HepG2 (cell line): ENCODE results near the gene WDR27.

Experiments used
- CHD4 ChIP-seq: fragments of 200-600 bp; sonication (generic); IDR thresholded peaks from 2 replicates; pipeline ENCODE4 v1.7.0; 2017; ENCODE audit warnings: mild to moderate bottlenecking, low read length, borderline replicate concordance
- KLF16 ChIP-seq, 2 experiments: sonication (generic) in 1 of 2; formaldehyde crosslinking in 1 of 2; IDR thresholded peaks; 2 replicates each; pipeline versions ENCODE4 v1.6.1 to v1.8.0; 2016 to 2023; ENCODE audit warnings: missing genetic modification reagents in 2 of 2, missing compliant biosample characterization in 1 of 2
- MTF1 ChIP-seq: sonication (generic); formaldehyde crosslinking; IDR thresholded peaks from 2 replicates; pipeline ENCODE4 v1.5.0; 2020; ENCODE audit warnings: missing genetic modification reagents
- POLR2A ChIP-seq, 2 experiments: IDR thresholded peaks; 2 replicates each; pipeline ENCODE4 v1.6.1; 2011; ENCODE audit warnings: low read depth in 2 of 2, low read length in 2 of 2, mild to moderate bottlenecking in 1 of 2, moderate library complexity in 1 of 2; ENCODE audit not compliant: insufficient read depth in 1 of 2
- POLR2AphosphoS5 ChIP-seq: IDR thresholded peaks from 2 replicates; pipeline ENCODE4 v1.6.1; 2012; ENCODE audit warnings: low read depth, low read length
- PRDM15 ChIP-seq: sonication (generic); formaldehyde crosslinking; IDR thresholded peaks from 2 replicates; pipeline ENCODE4 v1.4.0; 2020; ENCODE audit warnings: missing genetic modification reagents
- SUZ12 ChIP-seq: fragments of 150-350 bp; IDR thresholded peaks from 2 replicates; pipeline ENCODE4 v1.6.1; 2014; ENCODE audit warnings: low read depth, low read length
- USF2 ChIP-seq, 2 experiments: sonication (generic) in 1 of 2; formaldehyde crosslinking in 1 of 2; IDR thresholded peaks; 2 replicates each; pipeline versions ENCODE4 v1.5.1 to v1.6.1; 2011 to 2020; ENCODE audit warnings: borderline replicate concordance in 1 of 2, low read depth in 1 of 2, low read length in 1 of 2, mild to moderate bottlenecking in 1 of 2, missing genetic modification reagents in 1 of 2, moderate library complexity in 1 of 2
- ZBTB44 ChIP-seq: sonication (generic); formaldehyde crosslinking; IDR thresholded peaks from 2 replicates; pipeline ENCODE4 v1.4.0; 2020; ENCODE audit warnings: missing genetic modification reagents
- ZFAT ChIP-seq: sonication (generic); formaldehyde crosslinking; conservative IDR thresholded peaks from 2 replicates; pipeline ENCODE4 v1.8.1; 2023; ENCODE audit warnings: missing genetic modification reagents, inconsistent platforms
- ZFX ChIP-seq: sonication (generic); formaldehyde crosslinking; IDR thresholded peaks from 2 replicates; pipeline ENCODE4 v1.4.0; 2020; ENCODE audit warnings: mild to moderate bottlenecking, low read depth, missing genetic modification reagents, moderate library complexity
- ZNF260 ChIP-seq: sonication (generic); formaldehyde crosslinking; IDR thresholded peaks from 2 replicates; pipeline ENCODE4 v1.4.0; 2020; ENCODE audit warnings: missing genetic modification reagents, low read depth, mild to moderate bottlenecking, borderline replicate concordance
- ZNF709 ChIP-seq: sonication (generic); formaldehyde crosslinking; IDR thresholded peaks from 2 replicates; pipeline ENCODE4 v1.5.0; 2020; ENCODE audit warnings: mild to moderate bottlenecking, missing genetic modification reagents

- TF ChIP-seq PRDM15 (CRISPR knock-in tag) (no peak), SUZ12 (no peak), ZFAT (CRISPR knock-in tag) (no peak), ZFX (no peak), MTF1 (CRISPR knock-in tag) (no peak), ZNF260 (CRISPR knock-in tag) (no peak), POLR2AphosphoS5 (no peak), KLF16 (CRISPR knock-in tag; IDR thresholded peaks at IDR 0.05) (no peak), ZBTB44 (CRISPR knock-in tag) (no peak), ZNF709 (CRISPR knock-in tag) (no peak), CHD4 (no peak), USF2 (IDR thresholded peaks at IDR 0.05; ENCODE audit: low read depth, low read length) (no peak), USF2 (CRISPR knock-in tag; IDR thresholded peaks at IDR 0.05; ENCODE audit: borderline replicate concordance) (no peak), POLR2A (IDR thresholded peaks at IDR 0.05; ENCODE audit: insufficient read depth in 1 of 2, low read depth in 2 of 2, low read length in 2 of 2) (no peak)
These were observed 113.9 kb downstream of the WDR27 start for GRCh38 chr6:169587975-169588374.
